Smooth muscle cell of the brain vasculature (primary cell): ENCODE measurements around the gene TNP2.

Experiments used
- DNase-seq: peaks from one replicate; pipeline ENCODE4 v3.0.0-alpha.2; 2012; ENCODE audit warnings: low read depth, low spot score

The TNP2 gene

DNA sequence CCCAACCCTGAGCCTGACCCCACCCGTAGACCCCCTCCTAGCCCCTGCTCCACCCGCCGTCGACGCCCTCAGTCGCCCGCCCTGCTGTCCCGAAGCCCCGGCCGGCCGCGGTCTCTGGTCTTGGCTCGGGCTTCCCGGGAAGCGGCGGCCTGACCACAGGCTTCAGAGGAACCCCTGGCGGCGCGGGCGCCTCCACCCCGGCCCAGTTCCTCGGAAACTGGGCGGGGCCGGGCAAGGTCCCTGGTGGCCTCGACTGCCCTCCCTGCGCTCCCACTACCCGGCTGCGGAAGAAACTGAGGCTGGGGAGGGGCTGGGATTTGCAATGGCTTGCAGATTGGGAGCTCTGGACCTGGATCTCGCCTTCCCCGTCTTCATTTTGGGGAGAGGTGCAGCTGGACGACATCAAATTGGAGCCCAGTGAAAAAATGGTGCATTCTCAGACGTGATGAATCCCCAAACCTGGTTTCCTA, 12.4 kb downstream of the TNP2 start:
- DNase-seq: no peak

DNA sequence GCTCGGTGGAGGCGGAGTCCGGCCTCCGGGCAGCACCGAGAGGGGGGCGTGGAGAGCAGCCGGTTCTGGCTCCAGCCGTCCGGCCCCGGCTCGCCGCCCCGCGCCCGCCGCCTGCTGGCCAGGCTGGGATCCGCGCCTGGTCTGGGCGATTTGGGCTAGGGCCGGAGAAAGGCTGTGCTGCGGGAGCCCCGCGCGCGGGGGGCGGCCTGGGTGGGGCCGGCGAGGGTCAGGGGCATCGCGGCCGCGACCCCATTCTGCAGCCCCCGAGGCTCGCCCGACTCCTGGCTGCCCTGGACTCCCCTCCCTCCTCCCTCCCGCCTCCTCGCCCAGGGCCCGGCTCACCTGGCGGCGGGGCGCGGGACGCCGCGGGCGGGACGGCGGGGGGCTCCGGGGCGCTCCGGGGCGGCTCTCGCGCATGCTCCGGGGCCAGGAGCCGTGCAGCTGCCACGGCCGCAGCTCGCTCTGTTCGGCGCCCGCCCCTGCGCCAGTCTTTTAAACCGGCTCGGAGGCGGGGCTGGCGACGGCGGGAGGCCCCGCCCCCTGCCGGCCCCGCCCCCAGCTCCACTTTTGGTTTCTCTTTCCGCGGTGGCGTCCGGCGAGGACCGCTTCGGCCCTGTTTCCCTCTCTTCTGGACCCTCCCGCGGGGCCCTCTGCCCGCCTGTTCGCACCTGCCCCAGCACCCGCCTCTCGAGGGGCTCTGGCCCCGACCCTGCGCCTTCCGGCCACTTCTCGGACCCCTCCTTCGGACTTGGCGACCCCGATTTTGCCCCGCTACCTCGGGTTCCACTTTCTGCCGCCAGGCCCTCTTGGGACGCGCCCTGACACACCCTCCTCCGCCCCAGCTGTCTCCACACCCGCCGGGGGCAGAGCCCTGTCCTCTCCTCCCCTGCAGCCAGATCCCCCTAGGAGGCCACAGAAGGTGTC, 13.1 kb downstream of the TNP2 start, which contains the start of gene SOCS1:
Gene SOCS1, minus strand, starts transcription at position 468 of the 924 bp plus-strand sequence. CDS start 726 bp downstream, outside the sequence.
- peak; percentile 45 for DNase-seq

DNA sequence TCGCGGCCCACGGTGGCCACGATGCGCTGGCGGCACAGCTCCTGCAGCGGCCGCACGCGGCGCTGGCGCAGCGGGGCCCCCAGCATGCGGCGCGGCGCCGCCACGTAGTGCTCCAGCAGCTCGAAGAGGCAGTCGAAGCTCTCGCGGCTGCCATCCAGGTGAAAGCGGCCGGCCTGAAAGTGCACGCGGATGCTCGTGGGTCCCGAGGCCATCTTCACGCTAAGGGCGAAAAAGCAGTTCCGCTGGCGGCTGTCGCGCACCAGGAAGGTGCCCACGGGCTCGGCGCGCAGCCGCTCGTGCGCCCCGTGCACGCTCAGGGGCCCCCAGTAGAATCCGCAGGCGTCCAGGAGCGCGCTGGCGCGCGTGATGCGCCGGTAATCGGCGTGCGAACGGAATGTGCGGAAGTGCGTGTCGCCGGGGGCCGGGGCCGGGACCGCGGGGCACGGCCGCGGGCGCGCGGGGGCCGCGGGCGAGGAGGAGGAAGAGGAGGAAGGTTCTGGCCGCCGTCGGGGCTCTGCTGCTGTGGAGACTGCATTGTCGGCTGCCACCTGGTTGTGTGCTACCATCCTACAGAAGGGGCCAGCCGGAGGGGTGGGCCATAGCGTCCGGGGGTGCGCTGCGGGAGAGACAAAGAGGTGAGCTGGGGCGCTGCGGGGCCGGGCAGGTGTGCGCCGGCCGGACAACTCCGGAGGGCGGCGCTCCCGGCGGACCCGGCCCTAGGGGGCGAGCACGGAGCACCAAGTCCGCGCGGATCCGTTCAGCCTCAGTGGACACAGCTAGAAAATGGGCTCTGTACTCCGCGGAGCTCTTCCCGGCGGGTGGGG, 14.0 kb downstream of the TNP2 start:
- DNase-seq: no peak

DNA sequence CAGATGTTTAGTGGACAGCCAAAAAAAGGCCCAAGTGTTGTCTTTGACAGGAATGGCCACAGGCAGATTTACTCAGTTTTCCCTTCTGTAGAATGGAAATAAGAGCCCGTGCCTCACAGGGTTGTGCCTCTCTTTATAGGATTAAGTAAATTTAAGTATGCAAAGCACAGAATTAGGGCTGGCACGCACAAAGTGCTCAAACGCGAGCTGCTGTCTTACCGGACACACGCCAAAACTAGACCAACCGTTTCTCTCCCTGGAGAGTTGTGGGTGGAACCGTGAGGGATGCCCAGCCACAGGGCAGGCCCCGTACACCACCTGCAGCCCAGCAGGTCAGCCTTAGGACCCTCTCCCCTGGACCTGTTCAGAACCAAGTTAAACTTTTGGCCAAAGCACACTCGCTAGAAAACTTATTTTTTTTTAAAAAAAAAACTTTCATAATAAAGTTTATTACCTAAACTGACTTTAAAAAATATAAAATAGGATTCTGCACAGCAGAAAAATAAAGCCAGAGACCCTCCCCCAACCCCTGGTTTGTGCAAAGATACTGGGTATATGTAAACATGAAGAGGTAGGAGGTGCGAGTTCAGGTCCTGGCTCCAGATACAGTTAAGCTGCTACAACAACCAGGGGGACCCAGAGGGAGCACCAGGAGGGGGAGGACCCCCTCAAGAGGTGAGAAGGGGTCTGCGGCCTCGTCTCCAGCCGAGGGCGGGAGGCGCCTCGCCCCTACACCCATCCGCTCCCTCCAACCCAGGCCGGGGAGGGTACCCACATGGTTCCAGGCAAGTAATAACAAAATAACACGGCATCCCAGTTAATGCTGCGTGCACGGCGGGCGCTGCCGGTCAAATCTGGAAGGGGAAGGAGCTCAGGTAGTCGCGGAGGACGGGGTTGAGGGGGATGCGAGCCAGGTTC, 14.9 kb downstream of the TNP2 start:
- no peak for DNase-seq

GRCh38 chr16:11253009-11253994, 15.8 kb downstream of the TNP2 start:
- DNase-seq: no peak

DNA sequence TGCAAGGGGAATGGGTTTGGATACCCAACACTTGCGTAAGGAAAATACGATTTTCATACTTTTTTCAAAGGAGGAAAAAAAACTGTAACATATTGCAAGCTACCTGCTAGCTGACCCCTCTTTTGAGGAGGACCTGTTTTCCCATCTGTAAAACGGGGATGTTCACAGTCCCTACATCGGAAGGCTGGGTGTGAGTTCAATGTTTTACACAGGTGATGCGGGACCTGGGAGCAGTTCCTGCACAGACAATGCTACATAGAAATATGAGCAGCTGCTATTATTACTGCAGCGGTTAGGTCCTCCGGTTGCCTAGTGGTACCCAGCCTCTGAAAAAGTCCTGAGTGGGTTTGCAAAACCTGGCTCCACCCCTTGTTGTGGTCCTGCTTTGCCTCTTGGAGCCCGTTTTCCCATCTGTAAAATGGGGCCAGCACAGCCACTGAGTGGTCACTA, 16.6 kb downstream of the TNP2 start:
- no peak for DNase-seq

DNA sequence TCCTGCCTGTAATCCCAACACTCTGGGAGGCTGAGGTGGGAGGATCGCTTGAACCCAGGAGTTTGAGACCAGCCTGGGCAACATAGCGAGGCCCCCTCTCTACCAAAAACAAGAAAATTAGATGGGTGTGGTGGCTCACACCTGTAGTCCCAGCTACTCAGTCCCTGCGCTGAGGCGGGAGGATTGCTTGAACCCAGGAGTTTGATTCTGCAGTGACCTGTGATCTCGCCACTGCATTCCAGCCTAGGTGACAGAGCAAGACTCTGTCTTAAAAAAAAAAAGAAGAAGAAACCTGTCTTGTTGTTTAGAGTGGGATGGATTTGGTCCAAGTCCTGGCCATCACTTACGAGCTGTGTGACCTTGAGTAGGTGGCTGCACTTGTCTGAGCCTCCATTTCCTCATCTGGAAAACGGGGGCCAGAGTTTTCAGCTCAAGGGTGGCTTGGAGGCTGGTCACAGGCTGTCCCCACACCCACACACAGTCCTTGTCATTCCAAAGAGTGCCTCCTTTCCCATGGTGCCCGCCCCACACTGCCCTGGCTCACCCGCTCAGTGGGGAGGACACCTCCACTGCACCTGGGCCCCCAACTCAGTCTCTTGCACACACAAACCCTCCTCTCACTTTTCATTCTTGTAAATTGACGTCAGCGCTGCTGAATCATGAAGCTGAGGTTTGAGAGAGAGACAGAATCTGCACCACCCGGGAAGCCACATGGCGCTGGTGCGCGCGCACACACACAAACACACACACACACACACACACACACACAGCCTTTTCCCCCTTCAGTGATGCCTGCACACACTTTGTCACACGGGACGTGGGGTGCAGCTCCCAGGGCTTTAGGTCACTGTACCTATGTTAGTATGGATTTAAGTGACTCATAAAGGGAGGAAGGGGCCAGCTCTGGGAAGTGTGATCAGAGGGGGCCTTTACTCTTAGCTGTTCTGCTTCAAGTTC, 17.3 kb downstream of the TNP2 start:
- DNase-seq: no peak

GRCh38 chr16:11250786-11251524, 18.2 kb downstream of the TNP2 start:
- no peak for DNase-seq

DNA sequence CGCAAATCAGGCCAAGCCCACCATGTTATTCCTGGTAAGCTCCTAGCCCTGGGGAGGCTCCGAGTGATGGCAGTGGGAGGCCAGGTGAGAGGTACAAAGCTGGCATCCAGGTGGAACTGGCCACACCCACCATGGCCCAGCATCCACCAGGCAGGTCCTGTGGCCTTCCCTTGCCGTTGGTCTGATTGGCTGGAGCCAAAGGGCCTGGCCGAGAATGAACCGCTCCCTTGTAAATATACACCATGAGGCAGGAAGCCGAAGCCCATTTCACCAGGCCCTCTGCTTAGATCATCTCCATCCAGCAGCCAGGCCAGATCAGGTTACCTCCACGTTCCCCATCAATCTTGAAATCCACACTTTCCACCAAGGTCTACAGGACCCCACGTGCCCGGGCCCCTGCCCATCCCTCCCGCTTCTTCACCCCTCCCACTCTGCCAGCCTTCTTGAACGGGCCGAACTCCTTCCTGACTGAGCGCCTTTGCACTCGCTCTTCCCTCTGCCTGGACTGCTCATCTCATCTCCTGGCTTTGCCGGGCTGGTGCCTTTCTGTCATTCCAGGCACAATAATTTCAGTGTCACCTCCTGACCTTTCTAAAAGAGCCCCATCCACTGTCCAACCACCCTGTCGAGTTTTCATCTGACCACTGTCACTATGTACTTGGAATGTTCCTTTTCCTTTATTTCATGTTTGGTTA, 18.9 kb downstream of the TNP2 start:
- no peak for DNase-seq

GRCh38 chr16:11249233-11250061, 19.7 kb downstream of the TNP2 start:
- no peak for DNase-seq

DNA sequence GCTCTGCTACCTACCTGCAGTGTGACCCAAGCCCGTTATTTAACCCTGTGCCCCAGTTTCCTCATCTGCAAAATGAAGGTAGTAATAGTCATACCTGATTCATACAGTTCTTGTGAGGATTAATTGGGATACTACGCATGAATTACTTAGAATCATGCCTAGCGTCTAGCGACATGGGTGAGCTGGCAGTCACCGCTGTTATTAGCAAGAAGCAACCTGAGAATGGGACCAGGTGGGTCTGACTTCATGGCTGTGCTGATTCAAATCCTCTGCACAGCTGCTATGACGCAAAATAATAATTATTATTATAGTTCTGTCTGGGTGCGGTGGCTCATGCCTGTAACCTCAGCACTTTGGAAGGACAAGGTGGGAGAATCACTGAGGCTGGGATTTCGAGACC, 21.0 kb downstream of the TNP2 start:
- DNase-seq: no peak

GRCh38 chr16:11245988-11246387, 23.1 kb downstream of the TNP2 start:
- no peak for DNase-seq

GRCh38 chr16:11245222-11245737, 23.8 kb downstream of the TNP2 start:
- no peak for DNase-seq

- DNase-seq: no peak
These were observed 26.5 kb downstream of the TNP2 start for GRCh38 chr16:11242658-11243057.

DNA sequence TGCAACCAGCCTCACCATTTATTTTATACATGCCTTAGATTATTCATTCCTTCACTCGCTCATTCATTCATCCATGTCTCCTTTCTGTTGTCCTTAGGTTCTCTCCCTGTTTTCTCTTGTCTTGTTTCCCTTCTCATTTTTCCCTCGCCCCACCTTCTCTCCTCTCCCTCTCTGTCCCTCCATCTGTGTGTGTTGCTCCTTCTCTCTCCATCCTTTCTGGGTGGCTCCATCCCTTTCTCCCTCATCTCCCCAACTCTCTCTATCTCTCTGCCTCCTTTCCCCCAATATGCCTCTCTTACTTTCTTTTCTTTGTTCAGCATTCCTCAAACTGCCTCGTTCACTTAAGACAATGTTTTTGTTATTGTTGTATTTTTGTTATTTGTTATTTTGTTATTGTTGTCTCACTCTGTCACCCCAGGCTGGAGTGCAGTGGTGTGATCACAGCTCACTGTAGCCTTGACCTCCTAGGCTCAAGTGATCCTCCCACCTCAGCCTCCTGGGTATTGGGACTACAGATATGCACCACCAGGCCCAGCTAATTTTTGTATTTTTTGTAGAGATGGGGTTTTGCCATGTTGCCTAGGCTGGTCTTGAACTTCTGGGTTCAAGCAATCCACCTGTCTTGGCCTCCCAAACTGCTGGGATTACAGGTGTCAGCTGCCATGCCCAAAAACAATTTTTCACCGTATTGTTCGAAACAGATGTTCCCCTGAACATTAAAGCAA, 27.5 kb downstream of the TNP2 start:
- no peak for DNase-seq
